ENCODE results near the gene COPB2. TPM values are rescaled to one million over a fixed set of nuclear protein-coding genes. Genes with fewer than 3 reads are reported as not detected.

COPB2 gene
- total and polyA plus RNA-seq, 2 of the 4 experiments (the other 2 are of a cell fraction): 179 to 363 TPM

- H3K4me3 ChIP-seq (ENCODE audit: insufficient read depth, low read depth, low read length): no peak overlapping the region
- no peak overlapping the region for H3K9ac ChIP-seq (ENCODE audit: low read depth, low read length)
- no peak overlapping the region for H3K14ac ChIP-seq (replicated peaks; ENCODE audit: low read depth, low read length)
- dilution Hi-C loops (cut with HindIII; ENCODE audit: low sequenced_read_pairs, unreplicated experiment) (no loop called here), intact Hi-C loops (cut with micrococcal nuclease) (loop anchor here (1.0 to 5.0 kb wide), 3 partner anchors 135 to 1436 kb away; no protein-coding TSS in a partner anchor), in situ Hi-C loops (cut with MboI; ENCODE audit: low sequenced_read_pairs) (loop anchor here (5.0 to 25.0 kb wide), 2 partner anchors 135 to 1435 kb away; no protein-coding TSS in a partner anchor)
- peak; percentile 71 for DNase-seq
- no peak overlapping the region for H3K56ac ChIP-seq (ENCODE audit: extremely low read depth, insufficient read depth, low read length)
- H3K9me3 ChIP-seq (ENCODE audit: control insufficient read depth, insufficient read depth, low read length): no peaks in the 10 kb centered on the region
- no peaks in the 10 kb centered on the region for H3K9me1 ChIP-seq (ENCODE audit: insufficient read depth, low read length)
- no peak overlapping the region for H2BK20ac ChIP-seq (ENCODE audit: low read depth, low read length)
- H4K5ac ChIP-seq (ENCODE audit: low read depth, low read length): no peak overlapping the region
- no peak overlapping the region for H3K18ac ChIP-seq (ENCODE audit: low read depth, low read length)
- H2AK9ac ChIP-seq (replicated peaks; ENCODE audit: low read depth, low read length, poor library complexity): no peak overlapping the region
- no peak overlapping the region for H2AFZ ChIP-seq (replicated peaks; ENCODE audit: low read length, poor library complexity)
- TF ChIP-seq, protein P1, sequence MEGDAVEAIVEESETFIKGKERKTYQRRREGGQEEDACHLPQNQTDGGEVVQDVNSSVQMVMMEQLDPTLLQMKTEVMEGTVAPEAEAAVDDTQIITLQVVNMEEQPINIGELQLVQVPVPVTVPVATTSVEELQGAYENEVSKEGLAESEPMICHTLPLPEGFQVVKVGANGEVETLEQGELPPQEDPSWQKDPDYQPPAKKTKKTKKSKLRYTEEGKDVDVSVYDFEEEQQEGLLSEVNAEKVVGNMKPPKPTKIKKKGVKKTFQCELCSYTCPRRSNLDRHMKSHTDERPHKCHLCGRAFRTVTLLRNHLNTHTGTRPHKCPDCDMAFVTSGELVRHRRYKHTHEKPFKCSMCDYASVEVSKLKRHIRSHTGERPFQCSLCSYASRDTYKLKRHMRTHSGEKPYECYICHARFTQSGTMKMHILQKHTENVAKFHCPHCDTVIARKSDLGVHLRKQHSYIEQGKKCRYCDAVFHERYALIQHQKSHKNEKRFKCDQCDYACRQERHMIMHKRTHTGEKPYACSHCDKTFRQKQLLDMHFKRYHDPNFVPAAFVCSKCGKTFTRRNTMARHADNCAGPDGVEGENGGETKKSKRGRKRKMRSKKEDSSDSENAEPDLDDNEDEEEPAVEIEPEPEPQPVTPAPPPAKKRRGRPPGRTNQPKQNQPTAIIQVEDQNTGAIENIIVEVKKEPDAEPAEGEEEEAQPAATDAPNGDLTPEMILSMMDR (conservative IDR thresholded peaks at IDR 0.05; ENCODE audit: low read depth, low read length): peak; percentile 86
- TF ChIP-seq RFX5 (IDR thresholded peaks at IDR 0.05; ENCODE audit: low read depth, low read length) (no peak), RAD21 (IDR thresholded peaks at IDR 0.05; ENCODE audit: low read length) (peak; percentile 86), ELK1 (IDR thresholded peaks at IDR 0.05; ENCODE audit: borderline replicate concordance, low read depth, low read length) (no peak), FOS (IDR thresholded peaks at IDR 0.05; ENCODE audit: low read depth, low read length) (no peak), CEBPB (IDR thresholded peaks at IDR 0.05; ENCODE audit: low read depth, low read length) (peak; percentile 93), MAZ (IDR thresholded peaks at IDR 0.05; ENCODE audit: borderline replicate concordance, low read depth, low read length) (no peak), BHLHE40 (IDR thresholded peaks at IDR 0.05; ENCODE audit: low read depth, low read length) (no peak), POLR2A (IDR thresholded peaks at IDR 0.05; ENCODE audit: low read depth, low read length) (no peak), MAFK (IDR thresholded peaks at IDR 0.05; ENCODE audit: low read depth, low read length) (no peak), MXI1 (IDR thresholded peaks at IDR 0.05; ENCODE audit: borderline replicate concordance, low read depth, low read length) (no peak), RCOR1 (IDR thresholded peaks at IDR 0.05; ENCODE audit: insufficient replicate concordance, low read length) (no peak), SMC3 (IDR thresholded peaks at IDR 0.05; ENCODE audit: low read depth, low read length) (peak; percentile 70)
- no TSS peak for BruUV-seq (replicated peaks)
- H2AK5ac ChIP-seq (ENCODE audit: low read depth, low read length): no peak overlapping the region
- H3K4ac ChIP-seq (ENCODE audit: low read depth, low read length): no peak overlapping the region
- no peaks in the 10 kb centered on the region for H3K36me3 ChIP-seq (ENCODE audit: control insufficient read depth, insufficient read depth, low read length)
- H4K91ac ChIP-seq (ENCODE audit: insufficient read depth, low read depth, low read length): no peak overlapping the region
- H2BK15ac ChIP-seq (ENCODE audit: low read depth, low read length): no peak overlapping the region
- no peaks in the 10 kb centered on the region for H3K4me1 ChIP-seq (ENCODE audit: control insufficient read depth, insufficient read depth, low read length)
- ATAC-seq (ENCODE audit: low read depth): peak; percentile 89
- no peaks in the 10 kb centered on the region for H3K27me3 ChIP-seq (ENCODE audit: control insufficient read depth, insufficient read depth, low read length)
- POLR2A ChIA-PET (ENCODE audit: unreplicated experiment): no interaction called here
- H3K4me2 ChIP-seq (ENCODE audit: low read depth, low read length): no peak overlapping the region
- CTCF ChIA-PET: interaction anchor here (0.7 to 1.2 kb wide), 6 partner anchors 9 to 203 kb away, joined by 3 to 5 read pairs (median 3); no protein-coding TSS in a partner anchor
- H2BK5ac ChIP-seq (ENCODE audit: low read depth, low read length, poor library complexity, severe bottlenecking): no peak overlapping the region
- no peak overlapping the region for H3K23ac ChIP-seq (ENCODE audit: low read depth, low read length)
- no peak overlapping the region for H4K8ac ChIP-seq (ENCODE audit: low read depth in 2 of 2, low read length in 2 of 2)
- H3K27ac ChIP-seq (ENCODE audit: insufficient read depth, low read length): no peak overlapping the region
- H4K20me1 ChIP-seq (ENCODE audit: insufficient read depth, low read length): no peaks in the 10 kb centered on the region
- no peak overlapping the region for H2BK120ac ChIP-seq (ENCODE audit: low read depth, low read length)
- no peaks in the 10 kb centered on the region for H3K79me1 ChIP-seq (ENCODE audit: low read depth in 1 of 2, low read length in 2 of 2)
- no CpG with 5 or more reads among the region's 7 CpGs for WGBS, 2 experiments (ENCODE audit: extremely low coverage in 2 of 2, insufficient read length in 1 of 2)
These were observed 38.0 kb upstream of the COPB2 start for GRCh38 chr3:139427283-139428060.
